ENCODE data around the gene SPAG6.
A peak's percentile ranks its signal among the peaks of the same experiment; 100 is the strongest.

Gene SPAG6

DNA sequence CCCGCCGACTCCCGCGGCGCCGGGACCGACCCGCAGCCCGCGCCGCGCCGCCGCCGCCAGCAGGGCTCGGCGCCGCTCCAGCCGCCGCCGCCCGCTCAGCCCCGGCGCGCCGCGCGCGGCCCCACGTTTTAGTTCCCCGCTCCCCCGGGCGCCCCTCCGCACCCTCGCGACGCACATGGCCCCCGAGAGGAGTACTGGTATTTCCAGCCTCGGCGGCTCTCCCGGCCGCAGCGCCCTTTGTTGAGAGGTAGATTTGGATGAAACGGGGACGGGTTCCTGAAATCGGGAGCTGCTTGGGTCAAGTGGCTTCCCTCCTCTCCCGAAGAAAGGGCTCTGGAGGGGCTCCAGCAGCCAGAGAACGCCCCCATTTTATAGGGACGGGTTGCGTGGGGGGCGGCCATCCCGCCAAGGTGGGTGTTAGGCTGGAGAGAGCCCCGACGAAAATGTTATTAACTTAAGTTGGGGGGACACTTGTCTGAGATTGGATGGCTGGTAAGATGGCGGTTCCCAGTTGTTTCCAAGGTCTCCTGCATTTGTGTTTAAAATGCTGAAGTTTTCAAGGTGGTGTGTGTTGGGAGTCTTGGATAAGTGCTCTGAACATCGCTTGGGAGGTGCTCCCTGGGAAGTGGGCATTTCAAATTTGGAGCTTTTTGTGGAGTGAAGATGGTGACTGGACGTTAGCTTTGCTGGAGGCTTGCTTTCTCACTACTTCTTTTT lies 23.2 kb upstream of the SPAG6 start:
- no peak for DNase-seq (ENCODE audit: low read depth in 2 of 3, low spot score in 2 of 3)

DNA sequence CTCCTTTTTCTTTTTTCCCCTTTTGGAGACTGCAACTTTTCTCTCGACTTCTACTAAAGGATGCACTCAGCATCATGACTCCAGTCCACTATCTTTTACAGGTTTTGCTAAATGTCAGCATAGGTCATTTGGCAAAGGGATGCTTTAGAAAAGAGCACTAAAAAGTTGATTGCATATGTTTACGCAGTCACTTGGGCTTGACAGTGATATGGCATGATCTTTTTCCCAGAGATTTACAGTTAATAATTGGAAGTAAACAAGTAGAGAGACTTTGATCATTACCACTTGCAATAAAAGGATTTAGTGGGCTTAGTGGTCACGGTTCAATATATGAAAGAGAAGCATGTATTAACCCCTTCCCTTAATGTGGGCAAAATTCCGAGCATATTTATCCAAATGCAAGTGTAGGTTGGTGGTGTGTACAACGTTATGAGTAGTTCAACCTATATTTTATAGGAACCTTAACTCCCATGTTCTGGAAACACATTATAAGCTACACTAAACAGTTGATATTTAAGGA lies 22.6 kb upstream of the SPAG6 start:
- DNase-seq (ENCODE audit: low read depth in 2 of 3, low spot score in 2 of 3), result no peak

DNA sequence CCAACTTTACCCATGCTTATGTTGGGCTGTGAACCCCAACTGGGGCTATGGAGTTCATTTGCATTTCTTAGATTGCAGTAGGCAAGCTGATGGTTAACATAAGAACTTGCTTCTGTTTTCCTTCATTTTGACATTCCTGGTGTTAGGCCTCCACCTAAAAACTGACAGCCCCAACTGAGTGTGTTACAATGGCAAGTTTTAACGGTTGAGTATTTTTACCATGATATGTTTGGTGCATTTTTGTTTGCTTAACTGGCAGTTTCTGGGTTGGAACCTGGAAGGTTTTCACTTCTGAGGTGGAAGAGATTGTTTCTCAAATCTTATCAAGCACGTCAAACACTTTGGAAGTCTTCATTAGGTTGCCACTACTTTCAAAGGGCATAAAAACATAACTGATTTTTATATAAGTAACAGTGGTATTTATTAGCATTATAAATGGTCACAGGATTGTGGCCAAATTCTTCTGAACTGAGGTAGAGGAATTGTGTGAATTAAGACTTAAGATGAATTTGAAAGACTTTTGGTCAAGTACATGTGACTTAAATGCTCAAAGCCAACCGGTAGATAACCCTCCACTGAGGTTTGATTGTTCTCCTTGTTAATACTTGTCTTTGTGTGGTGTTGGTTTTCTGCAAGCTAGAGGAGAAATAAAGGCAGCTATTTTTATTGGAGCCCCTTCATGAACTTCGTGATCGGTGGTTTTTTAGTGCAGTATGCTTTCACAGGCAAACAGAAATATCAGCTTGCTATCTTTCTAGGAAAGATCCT lies 21.6 kb upstream of the SPAG6 start:
- DNase-seq (ENCODE audit: low read depth in 2 of 3, low spot score in 2 of 3), result no peak

DNA sequence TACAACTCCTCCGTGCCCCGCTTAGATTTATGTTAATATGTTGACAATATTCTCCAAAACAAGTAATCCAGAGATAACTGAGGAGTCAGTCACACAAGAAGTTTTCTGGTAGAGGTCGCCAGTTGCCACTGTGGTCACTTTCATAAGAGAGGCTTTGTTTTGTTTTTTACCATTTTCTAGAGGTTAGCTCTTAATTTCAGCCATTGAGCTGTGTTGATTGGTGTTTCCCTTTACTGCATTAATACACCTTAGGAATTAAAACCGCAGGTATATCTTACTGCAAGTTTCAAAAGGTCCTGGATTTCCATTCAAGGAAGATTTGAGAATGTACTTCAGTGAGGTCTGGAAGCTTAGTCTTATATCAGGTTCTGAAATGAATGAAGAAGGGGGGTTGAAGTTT lies 20.9 kb upstream of the SPAG6 start:
- DNase-seq (ENCODE audit: low read depth in 2 of 3, low spot score in 2 of 3), result no peak

DNA sequence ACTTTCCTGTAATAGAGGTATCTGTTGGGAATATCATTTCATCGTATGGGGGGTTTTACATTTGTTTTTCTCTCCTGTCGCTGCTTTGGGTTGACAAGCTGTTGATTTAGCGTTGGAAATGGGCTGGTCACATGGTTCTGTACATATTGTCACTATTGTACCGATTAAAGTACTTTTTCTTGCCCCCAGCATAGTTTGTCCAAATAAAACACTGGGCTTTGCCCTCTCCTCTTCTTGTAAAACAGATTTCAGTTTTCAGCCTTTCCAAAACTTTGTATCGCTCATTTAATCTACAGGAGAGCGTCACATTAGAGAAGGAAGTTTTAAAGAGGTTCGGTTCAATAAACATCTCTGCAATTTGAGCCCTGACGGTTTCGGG lies 20.4 kb upstream of the SPAG6 start:
- no peak for DNase-seq (ENCODE audit: low read depth in 2 of 3, low spot score in 2 of 3)

DNA sequence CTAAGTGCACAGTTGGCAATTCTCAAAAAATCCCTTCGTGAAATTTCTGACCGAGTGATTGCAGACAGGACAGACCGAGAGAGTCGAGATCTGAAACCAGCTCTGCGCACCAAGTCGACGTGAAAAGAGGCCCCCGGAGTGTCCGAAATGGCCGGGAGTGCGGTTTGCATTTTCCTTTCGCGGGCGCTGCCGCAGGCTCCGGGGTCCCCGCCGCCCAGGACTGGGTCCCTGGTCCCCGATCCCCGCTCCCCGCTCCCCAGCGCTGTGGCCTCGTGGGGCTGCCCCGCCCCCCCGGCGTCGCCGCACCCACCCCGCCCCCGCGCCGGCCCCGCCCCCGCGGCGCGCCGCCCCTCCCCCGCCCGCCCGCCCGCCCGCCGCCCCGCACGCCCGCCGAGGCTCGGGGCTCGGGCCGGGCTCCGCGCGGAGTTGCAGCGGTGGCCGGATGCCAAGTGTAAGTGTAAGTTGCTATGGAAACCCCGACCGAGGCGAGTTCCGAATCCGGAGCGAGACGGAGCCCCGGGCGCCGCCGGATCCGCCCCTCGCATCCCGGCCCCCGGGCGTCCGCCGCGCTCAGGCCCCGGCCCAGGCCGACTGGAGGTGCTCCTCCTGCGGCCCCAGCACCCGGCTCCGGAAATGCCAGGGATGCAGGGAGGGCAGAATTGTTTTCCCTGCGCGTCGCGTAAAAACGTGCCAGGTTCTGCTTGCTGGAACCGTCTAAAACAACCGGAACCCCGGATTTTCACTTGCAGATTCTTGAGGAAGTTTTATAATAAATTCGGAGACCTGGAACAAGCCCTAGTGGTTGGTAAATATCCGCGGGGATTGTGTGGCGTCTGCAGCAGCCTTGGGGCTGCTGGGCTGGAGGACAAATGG lies 19.8 kb upstream of the SPAG6 start:
- peak in 1 of 3 experiments; percentile 32 for DNase-seq (ENCODE audit: low read depth in 2 of 3, low spot score in 2 of 3)

DNA sequence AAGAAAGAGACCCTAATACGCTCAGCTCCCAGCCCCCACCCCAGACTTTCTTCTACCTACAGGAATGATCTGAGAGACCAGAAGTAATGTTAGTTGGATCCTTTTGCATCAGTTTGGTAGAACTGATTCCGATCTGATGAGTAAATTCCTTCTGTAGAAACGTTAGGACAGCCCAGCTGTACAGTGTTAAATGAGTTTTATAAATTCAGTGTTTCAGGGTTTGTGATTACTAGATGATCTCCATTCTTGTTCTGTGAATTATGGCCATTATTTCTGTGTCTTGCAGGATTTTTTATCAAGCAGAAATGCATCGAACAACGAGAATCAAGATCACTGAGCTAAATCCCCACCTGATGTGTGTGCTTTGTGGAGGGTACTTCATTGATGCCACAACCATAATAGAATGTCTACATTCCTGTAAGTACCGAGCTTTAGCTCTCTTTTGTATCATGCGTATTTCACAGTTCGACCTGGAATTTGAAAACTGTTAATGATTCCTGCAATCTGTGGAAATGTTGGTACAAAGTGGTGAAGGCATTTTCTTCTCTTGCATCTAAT lies 19.1 kb upstream of the SPAG6 start:
- no peak for DNase-seq (ENCODE audit: low read depth in 2 of 3, low spot score in 2 of 3)

DNA sequence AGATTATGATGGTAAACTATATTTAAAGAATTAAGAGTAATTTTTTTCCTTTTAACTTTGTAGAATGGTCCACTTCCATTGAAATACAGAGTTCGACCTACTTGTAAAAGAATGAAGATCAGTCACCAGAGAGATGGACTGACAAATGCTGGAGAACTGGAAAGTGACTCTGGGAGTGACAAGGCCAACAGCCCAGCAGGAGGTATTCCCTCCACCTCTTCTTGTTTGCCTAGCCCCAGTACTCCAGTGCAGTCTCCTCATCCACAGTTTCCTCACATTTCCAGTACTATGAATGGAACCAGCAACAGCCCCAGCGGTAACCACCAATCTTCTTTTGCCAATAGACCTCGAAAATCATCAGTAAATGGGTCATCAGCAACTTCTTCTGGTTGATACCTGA lies 16.1 kb upstream of the SPAG6 start:
- no peak for DNase-seq (ENCODE audit: low read depth in 2 of 3, low spot score in 2 of 3)

DNA sequence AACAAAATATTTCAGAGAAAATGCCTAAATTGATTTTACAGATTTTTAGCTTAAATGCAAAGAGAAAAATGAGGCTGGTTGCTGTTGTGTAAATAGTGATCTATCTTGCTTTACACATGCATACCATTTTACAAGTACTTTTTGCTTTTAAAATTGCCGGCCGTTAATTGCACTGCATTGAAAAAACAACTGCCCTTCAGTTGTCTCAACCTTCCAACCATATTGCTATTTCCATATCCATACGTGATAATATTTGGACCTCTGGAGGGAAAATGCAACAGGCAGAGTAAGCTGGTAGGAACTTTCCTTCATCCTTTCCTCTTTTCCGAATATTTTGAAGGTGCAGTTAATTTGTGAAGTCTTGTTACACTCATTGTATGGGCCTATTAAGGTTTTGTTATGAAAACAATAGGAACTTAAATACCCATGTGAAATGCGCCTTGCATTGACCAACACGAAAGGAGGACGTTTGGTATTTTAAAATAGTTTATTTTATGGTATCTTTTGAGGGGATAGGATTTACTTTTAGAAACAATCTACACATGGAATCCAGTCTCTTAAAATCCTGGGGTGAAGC lies 13.1 kb upstream of the SPAG6 start:
- DNase-seq (ENCODE audit: low read depth in 2 of 3, low spot score in 2 of 3), result no peak

DNA sequence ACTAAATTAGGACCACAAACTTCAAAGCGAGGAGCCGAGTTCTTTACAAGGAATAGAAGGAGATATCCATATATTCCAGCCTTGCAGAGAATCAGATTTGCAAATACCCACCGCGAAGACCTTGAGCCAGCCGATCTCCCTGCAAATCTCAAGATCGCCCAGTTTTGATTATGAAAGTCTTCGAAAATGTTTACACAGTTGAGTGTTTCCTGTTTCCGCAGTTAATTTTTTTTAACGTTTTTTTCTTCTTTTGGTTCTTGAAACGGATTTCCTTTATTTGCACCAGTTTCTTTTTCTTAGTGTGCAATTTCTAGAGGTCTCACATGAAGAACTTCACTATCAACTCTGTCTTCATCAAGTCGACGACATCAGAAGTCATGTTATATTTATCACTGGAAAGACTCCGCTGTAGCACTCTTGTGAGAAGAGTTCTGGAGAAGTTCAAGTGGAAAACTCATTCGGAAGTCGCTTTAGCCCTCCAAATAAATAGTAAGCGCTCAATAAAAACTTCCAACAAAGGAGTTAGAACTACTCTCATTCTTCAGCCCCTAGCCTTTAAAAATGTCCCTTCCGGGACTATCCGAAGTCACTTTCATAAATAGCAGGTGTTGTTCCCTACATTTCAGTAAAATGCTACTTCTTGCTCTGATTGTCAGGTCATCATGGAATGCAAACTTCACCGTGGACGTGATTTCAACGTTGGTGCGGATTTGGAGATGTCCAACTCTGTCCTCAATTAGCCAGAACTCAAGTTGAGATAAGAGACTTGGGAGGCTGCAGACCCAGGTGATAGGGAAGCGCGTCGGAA lies 11.9 kb upstream of the SPAG6 start:
- no peak for DNase-seq (ENCODE audit: low read depth in 2 of 3, low spot score in 2 of 3)

DNA sequence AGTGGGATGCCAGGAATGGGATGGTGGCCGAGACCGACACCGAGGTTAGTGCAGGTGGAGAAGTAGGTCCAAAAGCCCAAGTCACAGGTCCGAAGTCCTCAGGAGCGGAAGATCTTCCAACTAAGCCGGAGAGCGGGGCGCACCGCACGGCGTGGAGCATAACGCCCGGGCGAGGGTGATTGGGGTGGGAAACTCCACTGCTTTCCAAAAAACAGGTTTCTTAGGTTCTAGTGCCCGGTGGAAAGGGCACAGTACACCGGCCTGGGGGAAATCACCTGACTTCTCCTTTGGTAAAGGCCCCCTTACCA lies 11.4 kb upstream of the SPAG6 start:
- DNase-seq (ENCODE audit: low read depth in 2 of 3, low spot score in 2 of 3), result no peak

DNA sequence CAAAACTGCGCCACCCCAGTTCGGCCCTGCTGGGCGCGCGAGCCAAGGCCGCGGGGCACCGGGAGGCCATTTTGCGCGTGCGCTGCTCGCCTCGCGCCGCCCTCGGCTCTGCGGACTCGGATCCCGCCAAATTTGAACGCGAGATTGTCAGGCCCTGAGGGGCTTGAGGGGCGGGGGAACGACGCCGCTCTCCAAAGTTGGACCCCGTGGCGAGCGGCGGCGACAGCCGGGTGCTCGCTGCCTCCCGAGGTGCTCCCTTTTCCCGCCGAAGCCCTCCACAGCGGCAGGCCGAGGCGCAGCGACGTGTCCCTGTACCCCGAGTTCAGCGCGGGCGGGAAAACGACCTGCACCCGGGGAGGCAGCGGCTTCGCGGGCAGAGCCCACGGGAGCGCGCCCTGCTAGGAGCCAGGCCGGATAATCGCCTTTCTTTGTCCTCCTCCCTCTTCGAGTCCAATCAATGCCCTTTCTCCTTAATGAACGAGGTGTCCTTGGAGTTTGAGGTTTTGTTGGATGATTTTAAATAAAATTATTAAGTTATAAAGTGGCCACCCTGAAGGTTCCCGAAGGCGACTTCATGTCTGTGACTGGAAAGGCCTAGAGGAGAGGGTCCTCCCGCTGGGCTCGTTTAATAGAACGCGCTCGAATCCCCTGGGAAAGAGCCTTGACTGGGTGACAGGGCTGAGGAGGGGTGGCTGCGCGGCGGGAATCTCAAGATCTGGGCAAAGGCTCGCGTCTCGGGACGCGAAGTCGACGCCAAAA lies 10.7 kb upstream of the SPAG6 start:
- DNase-seq (ENCODE audit: low read depth in 2 of 3, low spot score in 2 of 3), result no peak

DNA sequence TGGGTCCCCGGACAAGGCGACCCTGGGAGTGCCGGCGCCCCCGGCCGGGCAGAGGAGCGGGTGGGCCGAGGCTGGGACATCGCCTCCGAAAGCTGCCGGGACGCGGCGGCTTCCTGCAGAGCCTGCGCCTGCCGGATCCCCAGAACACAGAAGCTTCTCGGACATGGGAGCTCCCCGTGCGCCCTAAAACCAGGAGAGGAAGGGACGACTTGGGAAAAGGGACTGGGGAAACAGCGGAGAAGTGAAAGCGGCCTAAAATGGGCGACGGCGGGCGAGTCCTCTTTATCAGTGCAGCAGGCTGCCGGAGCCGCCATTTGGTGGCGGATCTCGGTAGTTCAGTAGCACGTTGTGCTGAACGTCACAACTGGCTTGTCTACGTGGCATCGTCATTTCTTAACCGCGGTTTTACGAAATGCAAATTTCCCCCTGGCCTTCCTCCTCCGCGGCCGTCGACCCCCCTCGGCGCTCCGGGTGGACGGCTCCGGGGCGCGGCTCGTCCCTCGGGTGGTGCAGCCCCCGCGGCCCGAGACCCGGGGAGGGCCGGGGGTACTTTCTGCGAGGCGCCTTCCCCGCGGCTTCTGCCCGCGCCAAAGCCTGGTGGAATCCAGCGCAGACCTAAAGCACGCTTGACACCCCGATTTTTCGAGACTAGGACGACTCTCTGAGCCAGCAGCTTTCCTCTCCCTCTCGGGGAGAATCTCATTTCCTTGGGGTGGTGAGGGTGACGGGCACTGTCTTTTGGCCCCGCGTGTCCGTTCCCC lies 9.9 kb upstream of the SPAG6 start:
- DNase-seq (ENCODE audit: low read depth in 2 of 3, low spot score in 2 of 3), result peak in 1 of 3 experiments; percentile 52

DNA sequence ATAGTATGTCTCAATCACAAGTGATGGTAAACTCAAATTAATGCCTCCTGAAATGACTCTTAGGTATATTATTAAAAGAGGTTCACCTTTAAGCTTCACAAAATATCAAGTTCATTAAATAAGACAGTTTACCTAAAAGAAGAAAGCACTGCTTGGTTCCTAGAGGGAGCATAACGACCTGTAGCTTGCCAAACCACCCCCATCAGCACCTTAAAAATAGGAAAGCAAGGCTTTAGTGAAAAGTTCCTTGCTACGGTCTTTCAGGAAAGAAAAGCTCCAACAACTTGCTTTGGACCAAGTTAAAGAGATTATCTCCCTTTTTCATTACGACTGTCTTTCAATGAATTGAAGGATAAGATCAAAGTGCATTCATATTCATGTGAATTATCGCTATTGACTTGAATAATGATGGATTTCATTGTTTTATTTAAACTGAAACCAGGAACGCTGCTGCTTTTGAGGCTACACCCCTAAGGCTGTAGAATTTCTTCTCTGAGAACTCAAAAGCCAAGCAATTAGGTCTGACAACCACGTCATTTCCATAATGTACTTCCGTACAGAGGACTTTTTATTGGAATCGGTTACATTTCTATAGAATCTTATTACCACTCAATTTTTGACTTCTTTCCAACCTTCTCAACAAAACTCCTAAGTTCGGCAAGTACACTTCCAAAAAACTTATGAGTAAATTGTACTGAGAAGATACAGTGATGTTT lies 7.0 kb upstream of the SPAG6 start:
- DNase-seq (ENCODE audit: low read depth in 2 of 3, low spot score in 2 of 3), result no peak

DNA sequence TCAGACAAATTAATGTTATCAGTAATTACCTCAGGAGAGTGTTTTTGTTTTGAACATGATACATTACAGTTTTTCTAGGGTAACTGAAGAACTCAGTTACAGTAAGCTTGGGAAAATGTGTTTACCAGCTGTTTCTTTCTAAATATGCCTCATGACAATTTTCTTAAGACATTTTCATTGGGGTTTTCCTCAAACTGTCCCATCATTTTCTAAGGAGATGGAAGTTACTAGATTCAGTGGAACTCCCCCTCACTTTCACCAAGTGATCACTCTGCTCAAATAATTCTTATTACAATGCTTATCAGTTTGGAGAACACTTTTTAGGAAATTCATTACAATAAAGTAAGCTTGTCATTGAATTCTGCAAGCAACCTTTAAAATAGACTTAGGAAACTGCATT lies 6.4 kb upstream of the SPAG6 start:
- no peak for DNase-seq (ENCODE audit: low read depth in 2 of 3, low spot score in 2 of 3)

DNA sequence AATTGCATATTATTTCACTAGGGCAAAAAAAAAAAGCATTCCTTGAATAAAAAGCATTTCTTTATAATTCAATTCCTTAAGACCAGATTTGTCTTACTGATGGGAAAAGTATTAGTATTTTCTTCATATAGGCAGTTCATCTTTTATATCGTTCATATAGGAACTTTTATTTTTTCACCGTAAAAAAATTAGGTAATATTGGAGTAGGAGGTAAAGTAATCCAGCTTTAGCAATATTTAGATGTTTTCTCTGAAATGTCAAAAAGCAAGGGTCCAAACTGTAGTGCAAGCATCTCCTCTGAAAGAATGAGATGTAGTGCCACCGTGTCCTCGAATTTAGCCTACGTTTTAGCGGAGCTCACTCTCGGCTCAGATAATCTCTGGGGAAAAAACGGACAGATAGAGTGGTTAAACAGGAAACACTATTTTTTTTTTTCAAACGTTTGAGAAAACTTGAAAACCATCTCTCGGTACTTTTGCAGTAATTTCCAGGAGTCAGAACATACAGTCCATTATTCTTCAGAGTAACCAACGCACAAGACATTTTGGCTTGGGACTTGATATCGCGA lies 5.5 kb upstream of the SPAG6 start:
- no peak for DNase-seq (ENCODE audit: low read depth in 2 of 3, low spot score in 2 of 3)

DNA sequence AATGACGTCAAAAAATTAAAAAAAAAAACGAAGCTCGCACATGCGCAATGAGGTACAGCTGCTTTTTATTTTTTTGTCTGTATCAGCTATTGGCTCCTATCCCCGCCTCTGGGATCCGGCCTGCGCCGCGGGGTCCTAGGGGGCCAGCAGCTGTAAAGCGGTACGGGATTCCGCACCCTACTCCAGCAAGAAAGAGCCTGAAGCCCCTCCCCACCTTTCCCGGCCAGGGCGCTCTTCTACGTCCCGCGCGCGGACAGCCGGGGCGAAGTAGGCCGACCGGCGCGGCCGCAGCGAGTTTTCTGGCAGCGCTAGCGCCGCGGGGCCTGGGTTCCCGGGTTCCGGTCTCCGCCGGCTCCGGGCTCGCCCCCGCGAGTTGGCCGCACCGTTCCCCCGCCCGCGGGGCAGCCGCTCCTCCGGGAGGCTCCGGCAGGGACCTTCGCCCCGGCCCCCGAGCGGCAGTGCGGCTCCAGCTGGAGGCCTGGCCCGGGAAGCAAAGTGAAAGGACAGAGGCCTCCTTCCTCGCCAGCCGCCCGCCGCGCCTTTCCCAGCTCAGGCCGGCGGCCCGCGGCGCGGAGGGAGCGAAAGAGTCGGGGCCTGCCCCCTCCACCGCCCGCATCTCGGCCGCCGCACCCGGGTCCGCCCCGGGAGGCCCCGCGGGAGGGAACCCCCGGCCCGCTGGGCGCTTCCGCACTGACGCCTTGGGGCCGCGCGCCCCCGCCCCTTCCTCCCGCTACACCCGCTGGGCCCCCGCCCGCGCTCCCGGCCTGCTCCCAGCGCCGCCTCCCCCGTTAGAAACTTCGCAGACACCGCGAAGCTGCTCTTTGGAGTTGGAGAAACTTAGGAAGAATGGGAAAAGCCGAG lies 4.7 kb upstream of the SPAG6 start:
- peak in 1 of 3 experiments; percentile 51 for DNase-seq (ENCODE audit: low read depth in 2 of 3, low spot score in 2 of 3)

Data from activated CD8-positive, alpha-beta memory T cell treated with anti-CD3 and anti-CD28 coated beads for 48 hours (primary cell).